Tibial nerve (tissue), 4 donors: ENCODE results near the gene PARP2. TPM values are rescaled to one million over a fixed set of nuclear protein-coding genes. Genes with fewer than 3 reads are reported as not detected.

ENCODE experiments used
- DNase-seq, 2 donors: peaks; one replicate each; pipeline ENCODE4 v3.0.0-alpha.2; 2019; ENCODE audit warnings: low spot score in 2 of 2
- H3K27ac ChIP-seq, 4 donors: fragments of 200-600 bp; sonication (generic) in 3 of 4; one replicate each; pipeline ENCODE4 v1.5.1; 2017 to 2019; ENCODE audit warnings: mild to moderate bottlenecking in 1 of 4
- H3K27me3 ChIP-seq, 2 donors: fragments of 200-600 bp; sonication (generic) in 1 of 2; one replicate each; pipeline versions ENCODE4 v1.5.1 to v1.6.0; 2017 to 2019
- H3K36me3 ChIP-seq, 3 donors: fragments of 200-600 bp; sonication (generic); one replicate each; pipeline ENCODE4 v1.5.1; 2018 to 2019
- H3K4me1 ChIP-seq, 4 donors: fragments of 200-600 bp; sonication (generic) in 3 of 4; one replicate each; pipeline ENCODE4 v1.5.1; 2017 to 2019
- H3K4me3 ChIP-seq, 4 donors: fragments of 200-600 bp; sonication (generic) in 3 of 4; one replicate each; pipeline ENCODE4 v1.5.1; 2017 to 2019; ENCODE audit warnings: mild to moderate bottlenecking in 1 of 4, moderate library complexity in 1 of 4
- H3K9me3 ChIP-seq, 4 donors: fragments of 200-600 bp; sonication (generic) in 3 of 4; one replicate each; pipeline ENCODE4 v1.5.1; 2017 to 2019
- CTCF ChIP-seq, 5 experiments: fragments of 200-600 bp in 3 of 5; fragments of 450-650 bp in 2 of 5; sonication (generic) in 3 of 5; IDR thresholded peaks; one replicate each; pipeline ENCODE4 v1.5.1; 2016 to 2019; ENCODE audit warnings: antibody characterized with exemption in 5 of 5, mild to moderate bottlenecking in 3 of 5, moderate library complexity in 2 of 5
- EP300 ChIP-seq, 2 donors: sonication (generic); formaldehyde crosslinking; IDR thresholded peaks; one replicate each; pipeline ENCODE4 v1.6.1; 2017; ENCODE audit warnings: antibody characterized with exemption in 2 of 2, mild to moderate bottlenecking in 1 of 2
- POLR2A ChIP-seq, 2 donors: fragments of 450-650 bp; IDR thresholded peaks; one replicate each; pipeline ENCODE4 v1.6.1; 2017; ENCODE audit warnings: antibody characterized with exemption in 2 of 2, mild to moderate bottlenecking in 2 of 2, moderate library complexity in 2 of 2
- WGBS, 2 donors: methylation state at CpG; one replicate each; pipeline ENCODE4 v1.1.5; 2018; 5-methylcytosine and 5-hydroxymethylcytosine counted together
- total RNA-seq, 4 donors: library from RNA; depleted of rRNA; stranded (reverse); fragments of >200 nt; gene quantifications; one replicate each; pipeline ENCODE4 v1.1.0, GENCODE V29; 2016

The PARP2 gene
- total RNA-seq, 4 donors from 2014 or later, result 12.2 to 17.7 (median 15.6) TPM

GRCh38 chr14:20305265-20306078, 38.0 kb upstream of the PARP2 start, which contains the start of gene TTC5:
Gene TTC5 (minus strand): TSS chr14:20305951. CDS start chr14:20305937, 14 bp downstream.
- Histone ChIP-seq H3K27me3 (no peaks in the 10 kb centered on the region), H3K27ac (peak within 1 kb of the TSS in 3 of 4 donors; percentile 38 to 82 (median 53)), H3K4me1 (peaks cover 0 to 40% (median 11%) of the 10 kb centered on the region in 4 donors), H3K36me3 (peaks cover 0 to 17% (median 0%) of the 10 kb centered on the region in 3 donors), H3K9me3 (no peaks in the 10 kb centered on the region), H3K4me3 (peak within 1 kb of the TSS; percentile 46 to 90 (median 66))
- WGBS, 2 donors, result 0 to 1% methylated on average over 27 of the region's 27 CpGs
- peak; percentile 47 to 78 for DNase-seq
- TF ChIP-seq POLR2A (IDR thresholded peaks at IDR 0.05) (no peak), EP300 (IDR thresholded peaks at IDR 0.05) (peak; percentile 43 to 65), CTCF (IDR thresholded peaks at IDR 0.05) (peak; percentile 62 to 96 (median 85))

GRCh38 chr14:20306079-20306423, 37.4 kb upstream of the PARP2 start:
- Histone ChIP-seq H3K36me3 (peaks cover 0 to 11% (median 0%) of the 10 kb centered on the region in 3 donors), H3K4me3 (peak overlapping the region in 3 of 4 donors; percentile 46 to 90 (median 71)), H3K9me3 (no peaks in the 10 kb centered on the region), H3K27ac (no peak overlapping the region), H3K27me3 (no peaks in the 10 kb centered on the region), H3K4me1 (peaks cover 0 to 40% (median 11%) of the 10 kb centered on the region in 4 donors)
- TF ChIP-seq EP300 (IDR thresholded peaks at IDR 0.05) (no peak), CTCF (IDR thresholded peaks at IDR 0.05) (no peak), POLR2A (IDR thresholded peaks at IDR 0.05) (no peak)
- DNase-seq, result no peak
- 94 to 98% methylated on average over 1 of the region's 1 CpG for WGBS, 2 donors

- H3K36me3 ChIP-seq, result peaks cover 0 to 76% (median 4%) of the 10 kb centered on the region in 3 donors
- no peaks in the 10 kb centered on the region for H3K4me1 ChIP-seq
- H3K27me3 ChIP-seq, result no peaks in the 10 kb centered on the region
- no peak overlapping the region for H3K27ac ChIP-seq
- DNase-seq, result no peak
- WGBS, 2 donors, result 89 to 97% methylated on average over 2 of the region's 2 CpGs
- H3K9me3 ChIP-seq, result no peaks in the 10 kb centered on the region
- H3K4me3 ChIP-seq, result no peak overlapping the region
- TF ChIP-seq EP300 (IDR thresholded peaks at IDR 0.05), result no peak
- no peak for TF ChIP-seq CTCF (IDR thresholded peaks at IDR 0.05)
- no peak for TF ChIP-seq POLR2A (IDR thresholded peaks at IDR 0.05)
Measured at GRCh38 chr14:20314026-20314425, 29.4 kb upstream of the PARP2 start.

DNA sequence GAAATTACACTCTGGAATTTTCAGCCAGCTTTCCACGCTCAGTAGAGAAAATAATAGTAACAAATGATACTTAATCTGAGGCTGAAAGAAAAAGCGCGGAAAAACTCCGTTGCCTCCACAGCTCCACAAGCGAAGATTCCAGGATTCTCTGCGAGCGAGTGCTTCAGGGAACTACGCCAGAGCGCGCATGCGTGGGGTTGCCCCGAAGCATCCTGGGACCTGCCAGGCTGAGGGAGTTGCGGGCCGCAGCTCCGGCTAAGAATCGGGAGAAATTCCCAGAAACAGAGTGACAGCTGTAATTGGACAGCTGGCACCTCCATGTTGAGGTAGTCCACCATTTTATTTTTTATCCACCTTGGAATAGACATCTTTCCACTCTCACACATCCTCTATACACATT, 25.7 kb upstream of the PARP2 start:
- 96 to 97% methylated on average over 16 of the region's 16 CpGs for whole genome bisulfite sequencing, 2 donors
- H3K27me3 ChIP-seq, result no peaks in the 10 kb centered on the region
- H3K27ac ChIP-seq, result no peak overlapping the region
- H3K36me3 ChIP-seq, result peaks cover 4 to 93% (median 5%) of the 10 kb centered on the region in 3 donors
- H3K4me3 ChIP-seq, result no peak overlapping the region
- H3K9me3 ChIP-seq, result no peaks in the 10 kb centered on the region
- TF ChIP-seq POLR2A (IDR thresholded peaks at IDR 0.05) (no peak), CTCF (IDR thresholded peaks at IDR 0.05) (no peak)
- no peaks in the 10 kb centered on the region for H3K4me1 ChIP-seq
- no peak for DNase-seq
